Activated CD4-positive, alpha-beta T cell treated with anti-CD3 and anti-CD28 coated beads, Interleukin-2, amount 10 ng/mL, durations not matched to agents 24 days and 14 days (primary cell): ENCODE results near the gene GPC5. TPM values are rescaled to one million over a fixed set of nuclear protein-coding genes. Genes with fewer than 3 reads are reported as not detected.

Experiments
- DNase-seq: peaks from one replicate; pipeline ENCODE4 v3.0.0; 2022
- H3K27ac Mint-ChIP-seq: one replicate; pipeline ENCODE4 v1.8.0; 2022; ENCODE audit warnings: mild to moderate bottlenecking, mixed read lengths
- H3K27me3 Mint-ChIP-seq: one replicate; pipeline ENCODE4 v1.8.0; 2022; ENCODE audit warnings: mixed read lengths
- H3K36me3 Mint-ChIP-seq: one replicate; pipeline ENCODE4 v1.8.0; 2022; ENCODE audit warnings: low read depth, mild to moderate bottlenecking, mixed read lengths
- H3K4me1 Mint-ChIP-seq: one replicate; pipeline ENCODE4 v1.8.0; 2021; ENCODE audit warnings: mixed read lengths
- H3K4me3 Mint-ChIP-seq: one replicate; pipeline ENCODE4 v1.8.0; 2022; ENCODE audit warnings: mild to moderate bottlenecking, moderate library complexity, mixed read lengths
- H3K9me3 Mint-ChIP-seq: one replicate; pipeline ENCODE4 v1.8.0; 2021; ENCODE audit warnings: mixed read lengths
- intact Hi-C: fragments of 100-400 bp; cut with micrococcal nuclease; formaldehyde crosslinking; loops from one replicate; pipeline ENCODE4 v1.15.1; 2023
- total RNA-seq: library from RNA; stranded (reverse); gene quantifications from 2 replicates; pipeline ENCODE4 v1.2.3, GENCODE V29; 2022

GPC5 gene
- total RNA-seq, 1 donor from 2014 or later, result not detected

- Mint-ChIP-seq H3K27ac (no peak overlapping the region), H3K36me3 (no peaks in the 10 kb centered on the region), H3K27me3 (no peaks in the 10 kb centered on the region), H3K9me3 (no peaks in the 10 kb centered on the region), H3K4me1 (no peaks in the 10 kb centered on the region), H3K4me3 (no peak overlapping the region)
- DNase-seq, result no peak
- intact Hi-C loops, result no loop called here
Observed at GRCh38 chr13:91701975-91702374, 303.6 kb downstream of the GPC5 start.

GRCh38 chr13:91702411-91702810 is 304.0 kb downstream of the GPC5 start:
- no peak for DNase-seq
- intact Hi-C loops, result no loop called here
- Mint-ChIP-seq H3K27ac (no peak overlapping the region), H3K36me3 (no peaks in the 10 kb centered on the region), H3K4me1 (no peaks in the 10 kb centered on the region), H3K4me3 (no peak overlapping the region), H3K9me3 (no peaks in the 10 kb centered on the region), H3K27me3 (no peaks in the 10 kb centered on the region)

- H3K4me1 Mint-ChIP-seq, result no peaks in the 10 kb centered on the region
- H3K9me3 Mint-ChIP-seq, result no peaks in the 10 kb centered on the region
- intact Hi-C loops, result no loop called here
- H3K27me3 Mint-ChIP-seq, result no peaks in the 10 kb centered on the region
- H3K27ac Mint-ChIP-seq, result no peak overlapping the region
- no peak overlapping the region for H3K4me3 Mint-ChIP-seq
- no peak for DNase-seq
- H3K36me3 Mint-ChIP-seq, result no peaks in the 10 kb centered on the region
Observed at GRCh38 chr13:91704398-91704797, 306.0 kb downstream of the GPC5 start.

GRCh38 chr13:91708558-91708957 is 310.1 kb downstream of the GPC5 start:
- Mint-ChIP-seq H3K27ac (no peak overlapping the region), H3K4me3 (no peak overlapping the region), H3K36me3 (no peaks in the 10 kb centered on the region), H3K9me3 (no peaks in the 10 kb centered on the region), H3K27me3 (no peaks in the 10 kb centered on the region), H3K4me1 (no peaks in the 10 kb centered on the region)
- intact Hi-C loops, result no loop called here
- DNase-seq, result no peak

GRCh38 chr13:91709180-91709579 is 310.8 kb downstream of the GPC5 start:
- Mint-ChIP-seq H3K4me3 (no peak overlapping the region), H3K27me3 (no peaks in the 10 kb centered on the region), H3K4me1 (no peaks in the 10 kb centered on the region), H3K27ac (no peak overlapping the region), H3K36me3 (no peaks in the 10 kb centered on the region), H3K9me3 (no peaks in the 10 kb centered on the region)
- DNase-seq, result no peak
- intact Hi-C loops, result no loop called here

GRCh38 chr13:91710733-91711132 is 312.3 kb downstream of the GPC5 start:
- no peaks in the 10 kb centered on the region for H3K9me3 Mint-ChIP-seq
- no peaks in the 10 kb centered on the region for H3K27me3 Mint-ChIP-seq
- H3K36me3 Mint-ChIP-seq, result no peaks in the 10 kb centered on the region

GRCh38 chr13:91714855-91715254 is 316.4 kb downstream of the GPC5 start:
- Mint-ChIP-seq H3K4me3 (no peak overlapping the region), H3K4me1 (no peaks in the 10 kb centered on the region)

More at GRCh38 chr13:91710733-91711132, 312.3 kb downstream of the GPC5 start:
- H3K4me1 Mint-ChIP-seq, result no peaks in the 10 kb centered on the region
- no peak for DNase-seq
- intact Hi-C loops, result no loop called here
- no peak overlapping the region for H3K27ac Mint-ChIP-seq
- H3K4me3 Mint-ChIP-seq, result no peak overlapping the region

GRCh38 chr13:91716436-91717065 is 318.1 kb downstream of the GPC5 start:
- Mint-ChIP-seq H3K9me3 (no peaks in the 10 kb centered on the region), H3K36me3 (no peaks in the 10 kb centered on the region), H3K4me3 (no peak overlapping the region), H3K27me3 (no peaks in the 10 kb centered on the region), H3K27ac (no peak overlapping the region), H3K4me1 (no peaks in the 10 kb centered on the region)
- no peak for DNase-seq
- intact Hi-C loops, result no loop called here

More at GRCh38 chr13:91714855-91715254, 316.4 kb downstream of the GPC5 start:
- Mint-ChIP-seq H3K27ac (no peak overlapping the region), H3K36me3 (no peaks in the 10 kb centered on the region), H3K9me3 (no peaks in the 10 kb centered on the region), H3K27me3 (no peaks in the 10 kb centered on the region)
- intact Hi-C loops, result no loop called here
- DNase-seq, result no peak

- Mint-ChIP-seq H3K4me1 (no peaks in the 10 kb centered on the region), H3K27ac (no peak overlapping the region), H3K27me3 (no peaks in the 10 kb centered on the region), H3K4me3 (no peak overlapping the region), H3K36me3 (no peaks in the 10 kb centered on the region), H3K9me3 (no peaks in the 10 kb centered on the region)
- intact Hi-C loops, result no loop called here
- DNase-seq, result no peak
Observed at GRCh38 chr13:91719033-91719432, 320.6 kb downstream of the GPC5 start.

GRCh38 chr13:91721413-91721812 is 323.0 kb downstream of the GPC5 start:
- Mint-ChIP-seq H3K27ac (no peak overlapping the region), H3K36me3 (no peaks in the 10 kb centered on the region), H3K27me3 (no peaks in the 10 kb centered on the region), H3K9me3 (no peaks in the 10 kb centered on the region), H3K4me3 (no peak overlapping the region), H3K4me1 (no peaks in the 10 kb centered on the region)
- intact Hi-C loops, result no loop called here
- no peak for DNase-seq

- intact Hi-C loops, result loop anchor here (1.0 to 2.0 kb wide), 2 partner anchors 348 to 588 kb away; no protein-coding TSS in a partner anchor
- H3K36me3 Mint-ChIP-seq, result no peaks in the 10 kb centered on the region
- DNase-seq, result no peak
- H3K4me3 Mint-ChIP-seq, result no peak overlapping the region
- no peaks in the 10 kb centered on the region for H3K4me1 Mint-ChIP-seq
- no peaks in the 10 kb centered on the region for H3K9me3 Mint-ChIP-seq
- H3K27me3 Mint-ChIP-seq, result no peaks in the 10 kb centered on the region
- no peak overlapping the region for H3K27ac Mint-ChIP-seq
Observed at GRCh38 chr13:91722267-91722884, 324.0 kb downstream of the GPC5 start.

- DNase-seq, result no peak
- H3K27me3 Mint-ChIP-seq, result no peaks in the 10 kb centered on the region
- no peaks in the 10 kb centered on the region for H3K4me1 Mint-ChIP-seq
- H3K9me3 Mint-ChIP-seq, result no peaks in the 10 kb centered on the region
- intact Hi-C loops, result no loop called here
- H3K36me3 Mint-ChIP-seq, result no peaks in the 10 kb centered on the region
- H3K4me3 Mint-ChIP-seq, result no peak overlapping the region
- H3K27ac Mint-ChIP-seq, result no peak overlapping the region
Observed at GRCh38 chr13:91724591-91724990, 326.2 kb downstream of the GPC5 start.

- intact Hi-C loops, result no loop called here
- H3K4me3 Mint-ChIP-seq, result no peak overlapping the region
Observed at GRCh38 chr13:91725646-91726045, 327.2 kb downstream of the GPC5 start.

GRCh38 chr13:91726671-91727070 is 328.2 kb downstream of the GPC5 start:
- DNase-seq, result no peak
- no peaks in the 10 kb centered on the region for H3K4me1 Mint-ChIP-seq
- no peaks in the 10 kb centered on the region for H3K27me3 Mint-ChIP-seq
- no peak overlapping the region for H3K27ac Mint-ChIP-seq
- no peaks in the 10 kb centered on the region for H3K9me3 Mint-ChIP-seq
- intact Hi-C loops, result no loop called here
- H3K36me3 Mint-ChIP-seq, result no peaks in the 10 kb centered on the region
- H3K4me3 Mint-ChIP-seq, result no peak overlapping the region

More at GRCh38 chr13:91725646-91726045, 327.2 kb downstream of the GPC5 start:
- no peak overlapping the region for H3K27ac Mint-ChIP-seq
- no peaks in the 10 kb centered on the region for H3K36me3 Mint-ChIP-seq
- no peaks in the 10 kb centered on the region for H3K9me3 Mint-ChIP-seq
- DNase-seq, result no peak
- no peaks in the 10 kb centered on the region for H3K4me1 Mint-ChIP-seq
- H3K27me3 Mint-ChIP-seq, result no peaks in the 10 kb centered on the region

GRCh38 chr13:91729859-91730258 is 331.4 kb downstream of the GPC5 start:
- H3K9me3 Mint-ChIP-seq, result no peaks in the 10 kb centered on the region
- H3K4me1 Mint-ChIP-seq, result no peaks in the 10 kb centered on the region
- H3K27me3 Mint-ChIP-seq, result no peaks in the 10 kb centered on the region
- no peak for DNase-seq
- H3K36me3 Mint-ChIP-seq, result no peaks in the 10 kb centered on the region
- intact Hi-C loops, result no loop called here
- H3K4me3 Mint-ChIP-seq, result no peak overlapping the region
- no peak overlapping the region for H3K27ac Mint-ChIP-seq
